NCI-H1105 treated with DMSO at 0.1 percent for 48 hours (cell line): ENCODE results near the gene MRPL58.

Source experiments
- DNase-seq: peaks from one replicate; lab custom pipeline; 2025; lab: John Stamatoyannopoulos, UW

Gene MRPL58

GRCh38 chr17:75047398-75048098 is 35.1 kb downstream of the MRPL58 start:
- no peak for DNase-seq

DNA sequence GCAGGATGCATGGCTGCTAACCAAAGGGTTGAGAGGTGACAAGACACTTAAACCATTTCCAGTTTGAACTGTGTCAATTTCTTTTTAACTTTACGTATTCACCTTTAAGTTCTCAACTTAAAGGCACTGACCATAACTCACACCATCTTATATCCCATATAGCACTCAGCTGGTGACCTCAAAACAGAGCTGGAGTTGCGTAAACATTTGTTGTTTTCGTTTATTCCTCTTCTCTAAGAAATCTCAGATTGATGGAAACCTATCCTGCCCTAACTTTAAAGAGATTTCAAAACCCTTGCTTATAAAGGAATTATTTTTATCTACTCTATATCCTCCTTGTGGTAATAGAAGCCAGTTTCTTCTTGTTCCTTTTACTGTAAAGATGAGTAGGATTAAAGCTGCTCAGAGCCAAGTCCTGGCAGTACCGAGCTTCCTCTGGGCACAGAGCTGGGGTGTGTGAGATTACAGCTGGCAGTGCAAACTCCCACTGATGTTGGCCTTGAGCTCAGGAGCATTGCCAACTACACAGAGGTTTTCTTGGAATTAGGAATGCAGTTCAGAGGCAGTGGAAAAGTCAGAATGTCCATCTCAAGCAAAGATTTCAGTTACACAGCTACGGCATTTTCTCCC is 35.9 kb downstream of the MRPL58 start:
- no peak for DNase-seq

DNA sequence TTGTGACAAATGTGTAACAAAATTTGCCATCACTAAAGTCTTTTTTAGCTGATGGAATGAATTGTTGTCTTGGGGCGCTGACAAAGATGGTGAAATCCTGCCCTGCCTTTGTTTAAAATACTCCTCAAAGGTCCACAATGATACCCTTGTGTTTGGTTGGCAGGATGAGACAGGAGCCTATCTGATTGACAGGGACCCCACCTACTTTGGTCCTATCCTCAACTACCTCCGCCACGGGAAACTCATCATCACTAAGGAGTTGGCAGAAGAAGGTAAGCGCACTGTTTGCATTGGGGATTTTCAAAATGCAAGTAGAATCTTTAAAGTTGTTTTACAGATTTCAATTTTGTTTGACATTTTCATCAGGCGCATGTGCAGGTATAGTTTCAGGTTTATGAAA is 36.6 kb downstream of the MRPL58 start:
- no peak for DNase-seq

DNA sequence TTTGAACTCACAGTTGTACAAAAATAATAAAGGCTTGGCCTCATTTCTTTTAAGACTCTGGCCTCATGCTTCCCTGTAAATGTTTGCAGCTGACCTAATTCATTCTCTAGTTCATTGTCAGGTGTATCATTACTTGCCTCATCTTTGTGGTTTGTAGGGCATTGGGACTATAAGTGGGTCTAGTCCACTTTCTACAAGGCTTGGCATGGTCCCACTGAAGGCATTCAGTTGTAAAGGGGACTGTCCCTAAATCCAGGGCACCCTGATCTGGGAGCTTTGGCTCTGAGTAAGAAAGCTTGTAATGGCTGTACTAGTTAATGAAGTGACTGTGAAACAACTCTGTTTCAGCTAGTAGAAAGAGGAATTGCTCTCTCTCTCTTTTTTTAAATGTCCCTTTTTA is 37.2 kb downstream of the MRPL58 start:
- no peak for DNase-seq

- no peak for DNase-seq
Measured at GRCh38 chr17:75051941-75052340, 39.5 kb downstream of the MRPL58 start.

DNA sequence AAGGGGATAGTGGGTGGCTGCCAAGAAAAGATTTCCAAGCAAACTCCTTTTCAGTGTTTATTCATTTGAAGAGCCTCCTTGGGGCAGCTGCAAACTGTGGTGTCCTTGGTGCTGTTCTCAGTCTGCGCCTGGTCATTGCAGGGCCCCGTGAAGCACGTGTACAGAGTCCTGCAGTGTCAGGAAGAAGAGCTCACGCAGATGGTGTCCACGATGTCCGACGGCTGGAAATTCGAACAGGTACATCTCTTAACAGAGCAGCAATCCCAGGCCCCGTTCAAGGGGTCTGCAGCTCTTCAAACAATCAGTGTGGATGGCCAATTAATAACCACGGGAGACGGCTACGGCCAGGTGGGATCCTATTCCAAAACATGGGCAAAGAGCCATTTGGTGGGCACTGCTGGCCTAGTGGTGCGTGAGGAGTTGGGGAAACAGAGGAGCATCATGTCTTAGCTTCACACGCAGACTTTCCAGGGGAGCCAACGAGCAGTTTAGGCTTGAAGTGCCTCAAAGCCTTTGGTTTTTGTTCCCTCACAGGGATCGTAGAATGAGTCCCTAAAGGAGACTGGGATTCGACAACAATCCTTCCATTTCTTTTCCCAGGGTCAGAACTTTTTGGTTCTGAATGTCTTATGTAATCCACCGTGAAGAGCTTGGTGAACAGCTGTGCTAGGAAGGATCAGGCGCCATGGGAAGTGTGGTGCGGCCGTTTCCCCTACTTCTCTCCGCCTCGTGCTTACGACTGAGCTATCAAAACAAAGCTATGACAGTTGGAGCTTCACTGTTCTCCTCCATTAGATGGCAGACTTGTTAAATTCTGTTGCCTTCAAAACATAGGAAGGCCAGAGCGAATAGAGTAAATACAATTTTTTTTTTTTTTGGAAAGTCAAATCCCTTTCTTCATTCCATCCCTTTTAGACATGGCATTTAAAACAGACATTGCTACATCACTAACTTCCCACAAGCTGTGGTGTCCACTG is 47.2 kb downstream of the MRPL58 start:
- DNase-seq, result no peak

- DNase-seq, result no peak
Measured at GRCh38 chr17:75060434-75061054, 48.1 kb downstream of the MRPL58 start.

DNA sequence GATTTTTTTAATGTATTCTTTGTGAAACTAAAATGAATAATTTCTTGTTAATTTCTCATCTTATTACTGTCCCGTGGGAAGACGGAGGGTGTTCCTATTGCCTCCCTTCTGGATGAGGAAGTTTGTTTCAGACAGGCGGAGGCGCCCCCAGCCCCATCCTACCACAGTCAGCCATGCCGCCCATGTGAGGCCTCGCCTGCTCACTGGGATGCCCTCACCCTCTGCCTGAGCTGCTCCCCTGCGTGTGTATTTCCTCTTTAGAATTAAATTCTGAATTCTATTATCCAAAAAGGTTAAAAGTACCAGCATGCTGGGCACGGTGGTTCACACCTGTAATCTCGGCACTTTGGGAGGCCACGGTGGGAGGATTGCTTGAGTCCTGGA is 48.6 kb downstream of the MRPL58 start:
- no peak for DNase-seq

DNA sequence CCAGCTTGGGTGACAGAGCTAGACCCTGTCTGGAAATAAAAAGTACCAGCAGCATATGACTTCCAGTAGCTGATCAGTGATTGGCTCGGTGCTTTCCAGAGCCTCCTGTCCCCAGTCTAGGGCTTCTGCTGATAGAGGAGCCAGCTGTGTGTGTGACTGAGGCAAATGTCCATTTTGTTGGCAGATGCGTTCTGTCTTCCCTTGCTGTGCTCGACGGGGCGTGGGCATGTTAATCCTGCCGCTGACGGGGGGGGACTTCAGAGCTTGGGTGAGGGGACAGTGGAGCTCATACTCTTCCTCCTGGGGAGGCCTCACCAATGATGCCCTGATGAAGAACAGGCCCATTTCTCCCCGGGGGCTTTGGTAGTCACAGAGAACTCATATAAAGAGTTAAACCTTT is 49.1 kb downstream of the MRPL58 start:
- no peak for DNase-seq

GRCh38 chr17:75063201-75063600 is 50.7 kb downstream of the MRPL58 start:
- no peak for DNase-seq

DNA sequence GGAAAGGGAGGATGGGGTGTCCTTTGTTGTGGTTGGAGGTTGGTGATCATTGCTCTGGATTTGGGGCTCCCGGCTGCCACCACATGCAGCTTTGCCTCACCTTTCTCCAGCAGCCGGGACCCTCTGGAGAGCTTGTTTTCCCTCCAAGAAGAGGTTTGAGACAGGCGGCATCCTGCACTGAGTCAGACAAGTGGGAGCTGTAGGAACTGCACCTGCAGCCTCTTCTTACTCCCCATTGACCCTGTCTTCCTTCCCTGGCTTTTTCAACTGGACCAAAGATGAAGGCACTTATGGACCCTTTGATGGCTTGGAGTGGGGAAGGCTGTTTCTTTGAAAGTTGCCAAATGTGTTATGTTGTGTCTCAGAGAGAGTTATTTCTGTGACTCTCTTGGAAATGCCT is 51.2 kb downstream of the MRPL58 start:
- DNase-seq, result no peak

- no peak for DNase-seq
Measured at GRCh38 chr17:75064040-75064439, 51.6 kb downstream of the MRPL58 start.

DNA sequence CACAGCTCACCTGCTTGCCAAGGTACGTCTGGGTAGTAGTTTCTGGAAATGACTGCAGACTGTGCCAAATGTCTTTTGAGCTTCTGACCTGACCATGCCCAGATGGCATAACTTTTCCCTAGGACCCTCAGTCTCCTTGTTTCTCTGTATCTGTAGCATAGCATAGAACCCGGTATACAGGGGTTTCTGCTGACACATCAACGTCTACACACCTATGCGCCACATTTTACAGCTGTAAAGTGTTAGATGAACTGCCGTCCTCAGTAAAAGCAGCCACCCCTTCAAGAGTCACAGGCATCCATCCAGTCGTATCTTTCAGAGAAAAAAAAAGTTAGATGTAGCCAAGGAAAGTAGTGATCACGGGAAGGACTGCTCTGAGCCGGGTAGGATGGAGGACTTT is 52.0 kb downstream of the MRPL58 start:
- no peak for DNase-seq

GRCh38 chr17:75064867-75065561 is 52.5 kb downstream of the MRPL58 start:
- DNase-seq, result no peak

- no peak for DNase-seq
Measured at GRCh38 chr17:75065562-75066151, 53.2 kb downstream of the MRPL58 start.

GRCh38 chr17:75067856-75068255 is 55.4 kb downstream of the MRPL58 start:
- DNase-seq, result no peak

DNA sequence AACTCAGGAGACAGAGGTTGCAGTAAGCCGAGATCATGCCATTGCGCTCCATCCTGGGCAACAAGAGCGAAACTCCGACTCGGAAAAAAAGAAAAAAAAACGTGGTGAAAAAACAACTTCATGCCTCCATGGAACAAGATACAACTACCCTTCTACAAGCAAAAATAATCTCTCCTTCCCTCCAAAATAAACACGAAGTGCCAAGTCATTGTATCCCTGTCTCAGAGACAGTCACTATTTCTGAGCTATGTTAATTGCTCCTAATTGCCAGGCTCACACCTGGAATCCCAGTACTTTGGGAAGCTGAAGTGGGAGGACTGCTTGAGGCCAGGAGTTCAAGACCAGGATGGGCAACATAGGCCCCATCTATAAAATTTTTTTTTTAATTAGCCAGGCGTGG is 56.3 kb downstream of the MRPL58 start:
- no peak for DNase-seq

GRCh38 chr17:75069783-75070182 is 57.3 kb downstream of the MRPL58 start:
- DNase-seq, result no peak
